ENCODE measurements around the gene KIF3B.

KIF3B gene

GRCh38 chr20:32304131-32304746 lies 26.8 kb downstream of the KIF3B start:
- Histone ChIP-seq H3K9ac (ENCODE audit: low read length) (no peak overlapping the region), H4K8ac (ENCODE audit: low read length) (no peak overlapping the region), H2BK15ac (ENCODE audit: low read depth, poor library complexity, severe bottlenecking) (no peak overlapping the region), H3K14ac (ENCODE audit: low read length in 2 of 2) (no peak overlapping the region), H2AFZ (ENCODE audit: low read depth, low read length) (no peak overlapping the region), H4K91ac (ENCODE audit: low read length) (no peak overlapping the region), H3K4ac (ENCODE audit: low read depth in 1 of 2, low read length in 2 of 2) (no peak overlapping the region), H3K27me3 (ENCODE audit: control insufficient read depth in 1 of 2, insufficient read depth in 1 of 2, low read length in 2 of 2) (no peaks in the 10 kb centered on the region), H3K79me1 (replicated peaks; ENCODE audit: low read length, poor library complexity, severe bottlenecking) (peaks cover 44% of the 10 kb centered on the region), H2AK5ac (ENCODE audit: low read length, severe bottlenecking) (no peak overlapping the region), H3K36me3 (ENCODE audit: control insufficient read depth in 1 of 2, insufficient read depth in 2 of 2, low read depth in 1 of 2, low read length in 2 of 2) (peaks cover 0 to 6% of the 10 kb centered on the region in 2 experiments), H3K23ac (ENCODE audit: low read length in 2 of 2) (no peak overlapping the region), H2BK12ac (ENCODE audit: low read length in 2 of 2) (no peak overlapping the region), H2BK5ac (ENCODE audit: low read depth, low read length, poor library complexity, severe bottlenecking) (no peak overlapping the region), H3K27ac (ENCODE audit: low read length, poor library complexity, severe bottlenecking) (no peak overlapping the region), H3K4me3 (ENCODE audit: insufficient read depth in 1 of 2, low read depth in 1 of 2, low read length in 2 of 2) (no peak overlapping the region), H3K18ac (ENCODE audit: low read depth in 1 of 2, low read length in 2 of 2) (no peak overlapping the region), H3K4me1 (ENCODE audit: control insufficient read depth, insufficient read depth, low read depth, low read length) (no peaks in the 10 kb centered on the region), H3K9me3 (ENCODE audit: control insufficient read depth, low read length) (no peaks in the 10 kb centered on the region), H3K4me2 (ENCODE audit: low read length, poor library complexity, severe bottlenecking) (no peak overlapping the region), H2BK120ac (ENCODE audit: low read depth, low read length) (no peak overlapping the region)
- no peak for DNase-seq
- 98% methylated on average over 2 of the region's 2 CpGs for WGBS

- Histone ChIP-seq H3K9me3 (ENCODE audit: control insufficient read depth, low read length) (no peaks in the 10 kb centered on the region), H4K8ac (ENCODE audit: low read length) (no peak overlapping the region), H3K27me3 (ENCODE audit: control insufficient read depth in 1 of 2, insufficient read depth in 1 of 2, low read length in 2 of 2) (no peaks in the 10 kb centered on the region), H2BK120ac (ENCODE audit: low read depth, low read length) (no peak overlapping the region), H3K9ac (ENCODE audit: low read length) (no peak overlapping the region), H3K18ac (ENCODE audit: low read depth in 1 of 2, low read length in 2 of 2) (no peak overlapping the region), H3K4ac (ENCODE audit: low read depth in 1 of 2, low read length in 2 of 2) (no peak overlapping the region), H3K27ac (ENCODE audit: low read length, poor library complexity, severe bottlenecking) (no peak overlapping the region), H3K4me3 (ENCODE audit: insufficient read depth in 1 of 2, low read depth in 1 of 2, low read length in 2 of 2) (no peak overlapping the region), H4K91ac (ENCODE audit: low read length) (no peak overlapping the region), H3K14ac (ENCODE audit: low read length in 2 of 2) (no peak overlapping the region), H2BK15ac (ENCODE audit: low read depth, poor library complexity, severe bottlenecking) (no peak overlapping the region), H2BK5ac (ENCODE audit: low read depth, low read length, poor library complexity, severe bottlenecking) (no peak overlapping the region), H3K23ac (ENCODE audit: low read length in 2 of 2) (no peak overlapping the region), H3K4me1 (ENCODE audit: control insufficient read depth, insufficient read depth, low read depth, low read length) (no peaks in the 10 kb centered on the region), H3K4me2 (ENCODE audit: low read length, poor library complexity, severe bottlenecking) (no peak overlapping the region), H3K36me3 (ENCODE audit: control insufficient read depth in 1 of 2, insufficient read depth in 2 of 2, low read depth in 1 of 2, low read length in 2 of 2) (peaks cover 37 to 56% of the 10 kb centered on the region in 2 experiments), H2AK5ac (ENCODE audit: low read length, severe bottlenecking) (no peak overlapping the region), H2BK12ac (ENCODE audit: low read length in 2 of 2) (no peak overlapping the region), H3K79me1 (replicated peaks; ENCODE audit: low read length, poor library complexity, severe bottlenecking) (peaks cover 46% of the 10 kb centered on the region), H2AFZ (ENCODE audit: low read depth, low read length) (no peak overlapping the region)
- DNase-seq, result no peak
- 91% methylated on average over 2 of the region's 3 CpGs for WGBS
Observed at GRCh38 chr20:32312718-32313424, 35.4 kb downstream of the KIF3B start.

- no peak overlapping the region for H3K18ac ChIP-seq (ENCODE audit: low read depth in 1 of 2, low read length in 2 of 2)
- WGBS, result 59% methylated on average over 1 of the region's 1 CpG
- H2BK120ac ChIP-seq (ENCODE audit: low read depth, low read length), result no peak overlapping the region
- DNase-seq, result no peak
- H2BK15ac ChIP-seq (ENCODE audit: low read depth, poor library complexity, severe bottlenecking), result no peak overlapping the region
- H3K4me1 ChIP-seq (ENCODE audit: control insufficient read depth, insufficient read depth, low read depth, low read length), result peaks cover 2% of the 10 kb centered on the region
- no peak overlapping the region for H3K4ac ChIP-seq (ENCODE audit: low read depth in 1 of 2, low read length in 2 of 2)
- H2AFZ ChIP-seq (ENCODE audit: low read depth, low read length), result no peak overlapping the region
- H3K79me1 ChIP-seq (replicated peaks; ENCODE audit: low read length, poor library complexity, severe bottlenecking), result peaks cover 35% of the 10 kb centered on the region
- no peak overlapping the region for H3K4me2 ChIP-seq (ENCODE audit: low read length, poor library complexity, severe bottlenecking)
- H2BK12ac ChIP-seq (ENCODE audit: low read length in 2 of 2), result no peak overlapping the region
- no peaks in the 10 kb centered on the region for H3K27me3 ChIP-seq (ENCODE audit: control insufficient read depth in 1 of 2, insufficient read depth in 1 of 2, low read length in 2 of 2)
- no peak overlapping the region for H4K91ac ChIP-seq (ENCODE audit: low read length)
- H3K14ac ChIP-seq (ENCODE audit: low read length in 2 of 2), result no peak overlapping the region
- H4K8ac ChIP-seq (ENCODE audit: low read length), result no peak overlapping the region
- no peak overlapping the region for H2BK5ac ChIP-seq (ENCODE audit: low read depth, low read length, poor library complexity, severe bottlenecking)
- no peak overlapping the region for H3K4me3 ChIP-seq (ENCODE audit: insufficient read depth in 1 of 2, low read depth in 1 of 2, low read length in 2 of 2)
- H3K27ac ChIP-seq (ENCODE audit: low read length, poor library complexity, severe bottlenecking), result no peak overlapping the region
- H3K36me3 ChIP-seq (ENCODE audit: control insufficient read depth in 1 of 2, insufficient read depth in 2 of 2, low read depth in 1 of 2, low read length in 2 of 2), result peaks cover 41 to 66% of the 10 kb centered on the region in 2 experiments
- no peak overlapping the region for H2AK5ac ChIP-seq (ENCODE audit: low read length, severe bottlenecking)
- no peak overlapping the region for H3K23ac ChIP-seq (ENCODE audit: low read length in 2 of 2)
- no peaks in the 10 kb centered on the region for H3K9me3 ChIP-seq (ENCODE audit: control insufficient read depth, low read length)
- no peak overlapping the region for H3K9ac ChIP-seq (ENCODE audit: low read length)
Observed at GRCh38 chr20:32314768-32315167, 37.3 kb downstream of the KIF3B start.

DNA sequence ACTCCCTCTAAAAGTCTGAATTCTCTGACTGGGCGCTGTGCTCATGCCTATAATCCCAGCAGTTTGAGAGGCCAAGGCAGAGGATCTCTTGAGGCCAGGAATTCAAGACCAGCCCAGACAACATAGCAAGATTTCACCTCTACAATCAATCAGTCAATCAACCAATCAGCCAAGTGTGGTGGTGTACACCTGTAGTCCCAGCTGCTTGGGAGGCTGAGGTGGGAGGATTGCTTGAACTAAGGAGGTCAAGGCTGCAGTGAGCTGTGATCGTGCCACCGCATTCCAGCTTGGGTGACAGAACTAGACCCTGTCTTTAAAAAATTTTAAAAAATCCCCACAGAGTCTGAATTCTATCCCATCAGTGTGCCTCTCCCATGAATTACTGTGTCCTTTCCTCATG lies 37.9 kb downstream of the KIF3B start:
- Histone ChIP-seq H3K4me1 (ENCODE audit: control insufficient read depth, insufficient read depth, low read depth, low read length) (peaks cover 2% of the 10 kb centered on the region), H2BK15ac (ENCODE audit: low read depth, poor library complexity, severe bottlenecking) (no peak overlapping the region), H3K27ac (ENCODE audit: low read length, poor library complexity, severe bottlenecking) (no peak overlapping the region), H3K79me1 (replicated peaks; ENCODE audit: low read length, poor library complexity, severe bottlenecking) (peaks cover 34% of the 10 kb centered on the region), H3K4ac (ENCODE audit: low read depth in 1 of 2, low read length in 2 of 2) (no peak overlapping the region), H3K36me3 (ENCODE audit: control insufficient read depth in 1 of 2, insufficient read depth in 2 of 2, low read depth in 1 of 2, low read length in 2 of 2) (peaks cover 36 to 64% of the 10 kb centered on the region in 2 experiments), H3K9me3 (ENCODE audit: control insufficient read depth, low read length) (no peaks in the 10 kb centered on the region), H2AK5ac (ENCODE audit: low read length, severe bottlenecking) (no peak overlapping the region), H3K9ac (ENCODE audit: low read length) (no peak overlapping the region), H2BK12ac (ENCODE audit: low read length in 2 of 2) (no peak overlapping the region), H2BK120ac (ENCODE audit: low read depth, low read length) (no peak overlapping the region), H3K4me3 (ENCODE audit: insufficient read depth in 1 of 2, low read depth in 1 of 2, low read length in 2 of 2) (no peak overlapping the region), H3K23ac (ENCODE audit: low read length in 2 of 2) (no peak overlapping the region), H3K14ac (ENCODE audit: low read length in 2 of 2) (no peak overlapping the region), H2BK5ac (ENCODE audit: low read depth, low read length, poor library complexity, severe bottlenecking) (no peak overlapping the region), H2AFZ (ENCODE audit: low read depth, low read length) (no peak overlapping the region), H3K4me2 (ENCODE audit: low read length, poor library complexity, severe bottlenecking) (no peak overlapping the region), H3K18ac (ENCODE audit: low read depth in 1 of 2, low read length in 2 of 2) (no peak overlapping the region), H4K91ac (ENCODE audit: low read length) (no peak overlapping the region), H4K8ac (ENCODE audit: low read length) (no peak overlapping the region), H3K27me3 (ENCODE audit: control insufficient read depth in 1 of 2, insufficient read depth in 1 of 2, low read length in 2 of 2) (no peaks in the 10 kb centered on the region)
- no peak for DNase-seq
- WGBS, result 99% methylated on average over 3 of the region's 3 CpGs
